ENCODE data around the gene NQO1.

Gene NQO1

GRCh38 chr16:69672315-69672997 lies 53.9 kb downstream of the NQO1 start:
- TF ChIP-seq, protein P1, sequence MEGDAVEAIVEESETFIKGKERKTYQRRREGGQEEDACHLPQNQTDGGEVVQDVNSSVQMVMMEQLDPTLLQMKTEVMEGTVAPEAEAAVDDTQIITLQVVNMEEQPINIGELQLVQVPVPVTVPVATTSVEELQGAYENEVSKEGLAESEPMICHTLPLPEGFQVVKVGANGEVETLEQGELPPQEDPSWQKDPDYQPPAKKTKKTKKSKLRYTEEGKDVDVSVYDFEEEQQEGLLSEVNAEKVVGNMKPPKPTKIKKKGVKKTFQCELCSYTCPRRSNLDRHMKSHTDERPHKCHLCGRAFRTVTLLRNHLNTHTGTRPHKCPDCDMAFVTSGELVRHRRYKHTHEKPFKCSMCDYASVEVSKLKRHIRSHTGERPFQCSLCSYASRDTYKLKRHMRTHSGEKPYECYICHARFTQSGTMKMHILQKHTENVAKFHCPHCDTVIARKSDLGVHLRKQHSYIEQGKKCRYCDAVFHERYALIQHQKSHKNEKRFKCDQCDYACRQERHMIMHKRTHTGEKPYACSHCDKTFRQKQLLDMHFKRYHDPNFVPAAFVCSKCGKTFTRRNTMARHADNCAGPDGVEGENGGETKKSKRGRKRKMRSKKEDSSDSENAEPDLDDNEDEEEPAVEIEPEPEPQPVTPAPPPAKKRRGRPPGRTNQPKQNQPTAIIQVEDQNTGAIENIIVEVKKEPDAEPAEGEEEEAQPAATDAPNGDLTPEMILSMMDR (IDR thresholded peaks at IDR 0.05; ENCODE audit: extremely low read depth, insufficient read depth, missing control alignments) = no peak
- in situ Hi-C loops (cut with MboI; ENCODE audit: low pct_unique_long_range_greater_than_20kb, low sequenced_read_pairs, unreplicated experiment) = no loop called here
- no peak for DNase-seq (ENCODE audit: low spot score)

DNA sequence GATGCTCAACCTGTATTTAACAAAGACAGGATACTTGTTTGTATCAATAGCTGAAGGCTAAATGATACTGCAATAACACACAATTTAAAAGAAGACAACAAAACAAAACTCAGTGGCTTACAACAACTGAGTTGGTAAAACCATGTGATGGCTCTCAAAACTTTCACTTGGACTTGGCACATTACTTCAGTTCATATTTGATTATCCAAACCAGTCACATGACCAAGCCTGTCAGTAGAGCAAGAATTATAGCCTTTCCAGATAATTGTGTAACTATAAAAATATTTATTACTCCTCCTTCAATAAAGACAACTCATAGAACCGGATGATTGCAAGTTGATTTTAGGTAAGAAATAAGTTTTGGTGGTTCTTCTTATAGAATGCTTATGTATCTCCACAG lies 56.8 kb downstream of the NQO1 start:
- TF ChIP-seq, protein P1 (IDR thresholded peaks at IDR 0.05; ENCODE audit: extremely low read depth, insufficient read depth, missing control alignments) = no peak
- DNase-seq (ENCODE audit: low spot score) = no peak
- in situ Hi-C loops (cut with MboI; ENCODE audit: low pct_unique_long_range_greater_than_20kb, low sequenced_read_pairs, unreplicated experiment) = no loop called here

GRCh38 chr16:69663846-69664245 lies 62.5 kb downstream of the NQO1 start:
- in situ Hi-C loops (cut with MboI; ENCODE audit: low pct_unique_long_range_greater_than_20kb, low sequenced_read_pairs, unreplicated experiment) = no loop called here
- TF ChIP-seq, protein P1 (IDR thresholded peaks at IDR 0.05; ENCODE audit: extremely low read depth, insufficient read depth, missing control alignments) = no peak
- no peak for DNase-seq (ENCODE audit: low spot score)

GRCh38 chr16:69662901-69663300 lies 63.5 kb downstream of the NQO1 start:
- TF ChIP-seq, protein P1 (IDR thresholded peaks at IDR 0.05; ENCODE audit: extremely low read depth, insufficient read depth, missing control alignments) = no peak
- no peak for DNase-seq (ENCODE audit: low spot score)
- in situ Hi-C loops (cut with MboI; ENCODE audit: low pct_unique_long_range_greater_than_20kb, low sequenced_read_pairs, unreplicated experiment) = no loop called here

DNA sequence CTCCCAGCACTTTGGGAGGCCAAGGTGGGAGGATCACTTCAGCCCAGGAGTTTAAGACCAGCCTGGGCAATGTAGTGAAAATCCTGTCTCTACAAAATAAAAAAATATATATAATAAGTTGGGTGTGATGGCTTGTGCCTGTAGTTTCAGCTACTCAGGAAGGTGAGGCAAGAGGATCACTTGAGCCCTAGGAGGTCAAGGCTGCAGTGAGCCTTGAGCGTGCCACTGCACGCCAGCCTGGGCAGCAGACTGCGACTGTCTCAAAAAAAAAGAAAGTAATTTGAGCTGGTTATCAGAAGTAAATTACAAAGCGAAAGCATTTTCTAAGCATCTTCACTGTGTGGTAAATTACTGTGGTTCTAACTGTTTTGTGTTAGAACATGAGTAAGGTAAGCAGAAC lies 66.2 kb downstream of the NQO1 start:
- in situ Hi-C loops (cut with MboI; ENCODE audit: low pct_unique_long_range_greater_than_20kb, low sequenced_read_pairs, unreplicated experiment) = no loop called here
- no peak for DNase-seq (ENCODE audit: low spot score)
- TF ChIP-seq, protein P1 (IDR thresholded peaks at IDR 0.05; ENCODE audit: extremely low read depth, insufficient read depth, missing control alignments) = no peak

Data from GM13977 (cell line).